ENCODE results near the gene LHFPL6.

DNA sequence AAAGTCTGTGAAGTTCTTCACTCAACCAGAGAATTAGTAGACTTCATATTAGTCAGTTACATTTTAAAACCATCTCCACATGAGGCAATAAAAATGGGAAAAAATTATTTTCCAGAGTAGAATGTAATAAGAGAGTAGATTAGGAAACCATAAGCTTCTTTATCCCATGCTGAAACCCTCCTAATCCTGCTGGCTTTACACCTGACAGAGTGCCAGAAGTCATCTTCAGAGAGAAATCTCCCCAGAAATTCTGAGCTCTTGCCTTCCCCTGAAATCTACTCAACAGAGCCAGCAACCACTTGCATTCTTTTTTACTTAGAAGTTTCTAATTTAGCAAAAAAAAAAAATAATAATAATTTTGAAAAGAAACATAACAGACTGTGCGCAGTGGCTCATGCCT lies 284.8 kb downstream of the LHFPL6 start:
- TF ChIP-seq POLR2A (IDR thresholded peaks at IDR 0.05) = no peak
- TF ChIP-seq, protein P1, sequence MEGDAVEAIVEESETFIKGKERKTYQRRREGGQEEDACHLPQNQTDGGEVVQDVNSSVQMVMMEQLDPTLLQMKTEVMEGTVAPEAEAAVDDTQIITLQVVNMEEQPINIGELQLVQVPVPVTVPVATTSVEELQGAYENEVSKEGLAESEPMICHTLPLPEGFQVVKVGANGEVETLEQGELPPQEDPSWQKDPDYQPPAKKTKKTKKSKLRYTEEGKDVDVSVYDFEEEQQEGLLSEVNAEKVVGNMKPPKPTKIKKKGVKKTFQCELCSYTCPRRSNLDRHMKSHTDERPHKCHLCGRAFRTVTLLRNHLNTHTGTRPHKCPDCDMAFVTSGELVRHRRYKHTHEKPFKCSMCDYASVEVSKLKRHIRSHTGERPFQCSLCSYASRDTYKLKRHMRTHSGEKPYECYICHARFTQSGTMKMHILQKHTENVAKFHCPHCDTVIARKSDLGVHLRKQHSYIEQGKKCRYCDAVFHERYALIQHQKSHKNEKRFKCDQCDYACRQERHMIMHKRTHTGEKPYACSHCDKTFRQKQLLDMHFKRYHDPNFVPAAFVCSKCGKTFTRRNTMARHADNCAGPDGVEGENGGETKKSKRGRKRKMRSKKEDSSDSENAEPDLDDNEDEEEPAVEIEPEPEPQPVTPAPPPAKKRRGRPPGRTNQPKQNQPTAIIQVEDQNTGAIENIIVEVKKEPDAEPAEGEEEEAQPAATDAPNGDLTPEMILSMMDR (IDR thresholded peaks at IDR 0.05) = no peak
